ENCODE data around the gene APOC1. TPM values are rescaled to one million over a fixed set of nuclear protein-coding genes. Genes with fewer than 3 reads are reported as not detected.

APOC1 gene
- total RNA-seq, 1 donor: 2.6 TPM

- no peak for DNase-seq (ENCODE audit: low read depth)
- TF ChIP-seq CTCF (IDR thresholded peaks at IDR 0.05; ENCODE audit: insufficient read depth, low read depth, low read length): no peak
- no peak overlapping the region for H3K4me3 ChIP-seq (ENCODE audit: low read depth, low read length)
These were observed 13.8 kb upstream of the APOC1 start for GRCh38 chr19:44900328-44901244.

- DNase-seq (ENCODE audit: low read depth): no peak
- no peak for TF ChIP-seq CTCF (IDR thresholded peaks at IDR 0.05; ENCODE audit: insufficient read depth, low read depth, low read length)
- no peak overlapping the region for H3K4me3 ChIP-seq (ENCODE audit: low read depth, low read length)
These were observed 11.2 kb upstream of the APOC1 start for GRCh38 chr19:44903216-44903601.

GRCh38 chr19:44903602-44904425, 10.6 kb upstream of the APOC1 start:
- peak; percentile 68 for DNase-seq (ENCODE audit: low read depth)
- peak; percentile 94 for TF ChIP-seq CTCF (IDR thresholded peaks at IDR 0.05; ENCODE audit: insufficient read depth, low read depth, low read length)

GRCh38 chr19:44904426-44904994, 9.9 kb upstream of the APOC1 start:
- peak; percentile 13 for TF ChIP-seq CTCF (IDR thresholded peaks at IDR 0.05; ENCODE audit: insufficient read depth, low read depth, low read length)
- H3K4me3 ChIP-seq (ENCODE audit: low read depth, low read length): no peak overlapping the region
- DNase-seq (ENCODE audit: low read depth): peak; percentile 54

More at GRCh38 chr19:44903602-44904425, 10.6 kb upstream of the APOC1 start:
- H3K4me3 ChIP-seq (ENCODE audit: low read depth, low read length): no peak overlapping the region

- DNase-seq (ENCODE audit: low read depth): peak; percentile 47
- H3K4me3 ChIP-seq (ENCODE audit: low read depth, low read length): peak within 1 kb of the TSS; percentile 55
- no peak for TF ChIP-seq CTCF (IDR thresholded peaks at IDR 0.05; ENCODE audit: insufficient read depth, low read depth, low read length)
These were observed 8.8 kb upstream of the APOC1 start, which contains the start of gene APOE for GRCh38 chr19:44905437-44906160. Gene APOE (plus strand): TSS chr19:44905796. CDS start chr19:44906625, 829 bp downstream.

GRCh38 chr19:44907613-44908012, 6.8 kb upstream of the APOC1 start:
- DNase-seq (ENCODE audit: low read depth): no peak
- no peak overlapping the region for H3K4me3 ChIP-seq (ENCODE audit: low read depth, low read length)
- TF ChIP-seq CTCF (IDR thresholded peaks at IDR 0.05; ENCODE audit: insufficient read depth, low read depth, low read length): no peak

Data from fibroblast of villous mesenchyme (primary cell).